HG03571 (cell line): ENCODE data around the gene PDRG1.
"Not testable (repeated sequence)": the region's sequence is repeated elsewhere in the genome, so short reads cannot be mapped to it uniquely, and the experiment has no call there.

Experiments used
- ATAC-seq: cut with Tn5 transposase; IDR thresholded peaks from one replicate; pipeline ENCODE4 v1.9.1; 2021; ENCODE audit not compliant: unreplicated experiment

Gene PDRG1

GRCh38 chr20:31929631-31930030 is 22.2 kb downstream of the PDRG1 start:
- not testable (repeated sequence) for ATAC-seq

- no peak for ATAC-seq
These were observed 24.2 kb downstream of the PDRG1 start for GRCh38 chr20:31927627-31928159.

- no peak for ATAC-seq
These were observed 25.4 kb downstream of the PDRG1 start for GRCh38 chr20:31926493-31926892.

GRCh38 chr20:31925631-31926030 is 26.2 kb downstream of the PDRG1 start:
- ATAC-seq: no peak

- no peak for ATAC-seq
These were observed 27.3 kb downstream of the PDRG1 start for GRCh38 chr20:31924561-31924960.

GRCh38 chr20:31923388-31924331 is 28.2 kb downstream of the PDRG1 start:
- no peak for ATAC-seq

GRCh38 chr20:31922588-31922987 is 29.3 kb downstream of the PDRG1 start:
- ATAC-seq: no peak

GRCh38 chr20:31922181-31922580 is 29.7 kb downstream of the PDRG1 start:
- ATAC-seq: no peak

- not testable (repeated sequence) for ATAC-seq
These were observed 30.4 kb downstream of the PDRG1 start for GRCh38 chr20:31921480-31921879.

GRCh38 chr20:31920275-31920855 is 31.5 kb downstream of the PDRG1 start:
- no peak for ATAC-seq

GRCh38 chr20:31919410-31920155 is 32.3 kb downstream of the PDRG1 start:
- ATAC-seq: no peak

- no peak for ATAC-seq
These were observed 33.3 kb downstream of the PDRG1 start for GRCh38 chr20:31918466-31919105.

GRCh38 chr20:31917962-31918412 is 33.9 kb downstream of the PDRG1 start:
- not testable (repeated sequence) for ATAC-seq

GRCh38 chr20:31916708-31917107 is 35.1 kb downstream of the PDRG1 start:
- no peak for ATAC-seq

- ATAC-seq: no peak
These were observed 36.2 kb downstream of the PDRG1 start for GRCh38 chr20:31915491-31916280.

- ATAC-seq: no peak
These were observed 37.7 kb downstream of the PDRG1 start for GRCh38 chr20:31914170-31914569.

GRCh38 chr20:31913431-31914157 is 38.3 kb downstream of the PDRG1 start:
- ATAC-seq: no peak

GRCh38 chr20:31910071-31910803 is 41.6 kb downstream of the PDRG1 start:
- ATAC-seq: no peak
